Stimulated activated CD8-positive, alpha-beta memory T cell treated with anti-CD3 and anti-CD28 coated beads, Interleukin-7, amount 100 ng/mL, for 4 hours (primary cell): ENCODE results near the gene MRPL4.
A peak's percentile ranks its signal among the peaks of the same experiment; 100 is the strongest.

Experiments
- DNase-seq, 2 donors: peaks; one replicate each; pipeline ENCODE4 v3.0.0-alpha.2; 2020; ENCODE audit warnings: low read depth in 2 of 2

MRPL4 gene

GRCh38 chr19:10289167-10289835, 37.3 kb downstream of the MRPL4 start:
- peak; percentile 46 to 59 for DNase-seq

GRCh38 chr19:10289836-10290356, 37.9 kb downstream of the MRPL4 start, which contains the start of gene ICAM5:
Gene ICAM5, plus strand, starts transcription at chr19:10289952. Its CDS starts 92 bp downstream, at chr19:10290044.
- DNase-seq = peak; percentile 61 to 74

- no peak for DNase-seq
These were observed 38.4 kb downstream of the MRPL4 start for GRCh38 chr19:10290357-10290875.

- DNase-seq = peak in 1 of 2 donors; percentile 60
These were observed 39.0 kb downstream of the MRPL4 start for GRCh38 chr19:10290876-10291553.

- no peak for DNase-seq
These were observed 39.7 kb downstream of the MRPL4 start for GRCh38 chr19:10291554-10292205.

GRCh38 chr19:10292206-10292788, 40.3 kb downstream of the MRPL4 start:
- peak; percentile 60 to 69 for DNase-seq

- DNase-seq = no peak
These were observed 41.0 kb downstream of the MRPL4 start for GRCh38 chr19:10292789-10293636.

GRCh38 chr19:10293637-10294367, 41.8 kb downstream of the MRPL4 start:
- no peak for DNase-seq

- no peak for DNase-seq
These were observed 42.3 kb downstream of the MRPL4 start for GRCh38 chr19:10294368-10294697.

- DNase-seq = peak in 1 of 2 donors; percentile 62
These were observed 43.4 kb downstream of the MRPL4 start for GRCh38 chr19:10295305-10295846.

GRCh38 chr19:10295847-10296591, 44.0 kb downstream of the MRPL4 start:
- DNase-seq = no peak

- DNase-seq = no peak
These were observed 47.8 kb downstream of the MRPL4 start for GRCh38 chr19:10299545-10300458.

- no peak for DNase-seq
These were observed 53.3 kb downstream of the MRPL4 start for GRCh38 chr19:10305139-10305806.

GRCh38 chr19:10306327-10306726, 54.3 kb downstream of the MRPL4 start:
- DNase-seq = no peak

GRCh38 chr19:10309423-10309822, 57.4 kb downstream of the MRPL4 start, which contains the start of gene ZGLP1:
Gene ZGLP1, minus strand, starts transcription at chr19:10309815.
- DNase-seq = no peak
